ENCODE data around the gene CD79B.

- TF ChIP-seq CTCF (conservative IDR thresholded peaks at IDR 0.05; ENCODE audit: low read depth, low read length), result no peak
- TF ChIP-seq EZH2 (IDR thresholded peaks at IDR 0.05; ENCODE audit: borderline replicate concordance, low read depth, low read length, poor library complexity, severe bottlenecking), result no peak
Observed at GRCh38 chr17:63933598-63933997, 1.5 kb upstream of the CD79B start.
